Choroid plexus epithelial cell (primary cell): ENCODE results near the gene DTNA.

Source experiments
- DNase-seq: peaks from one replicate; pipeline ENCODE4 v3.0.0-alpha.2; 2010; ENCODE audit warnings: low read depth
- H3K4me3 ChIP-seq: 2 replicates; pipeline ENCODE4 v1.5.1; 2011; ENCODE audit warnings: low read depth, mild to moderate bottlenecking, control low read depth, low read length, moderate library complexity
- CTCF ChIP-seq: conservative IDR thresholded peaks from 2 replicates; pipeline ENCODE4 v1.5.1; 2011; ENCODE audit warnings: low read depth, mild to moderate bottlenecking, control low read depth, inconsistent platforms, low read length, moderate library complexity

DTNA gene

GRCh38 chr18:34760444-34760843 is 50.3 kb downstream of the DTNA start:
- no peak overlapping the region for H3K4me3 ChIP-seq
- TF ChIP-seq CTCF = no peak
- DNase-seq = no peak

DNA sequence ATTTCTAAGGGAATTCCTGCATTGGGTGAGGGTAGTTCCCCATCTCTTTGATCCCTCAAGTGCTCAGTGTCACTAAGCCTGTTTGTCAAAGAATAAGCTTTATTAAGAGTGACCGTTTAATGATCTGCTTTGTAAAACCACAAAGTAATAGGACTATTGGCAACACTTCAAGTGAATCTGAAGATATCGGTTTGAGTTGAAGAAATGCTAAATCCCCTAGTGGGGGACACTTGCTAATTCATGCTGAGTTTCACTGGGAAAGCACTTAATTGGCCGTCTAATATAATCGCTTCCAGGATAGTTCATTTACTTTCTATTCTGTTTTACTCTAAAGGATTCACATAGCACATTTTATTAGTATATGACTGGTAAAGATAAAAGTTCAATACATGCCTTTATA is 54.4 kb downstream of the DTNA start:
- no peak for DNase-seq

GRCh38 chr18:34767601-34768027 is 57.5 kb downstream of the DTNA start:
- DNase-seq = peak; percentile 89
- no peak for TF ChIP-seq CTCF
- H3K4me3 ChIP-seq = no peak overlapping the region

More for the DNA sequence above, 54.4 kb downstream of the DTNA start:
- no peak overlapping the region for H3K4me3 ChIP-seq
- TF ChIP-seq CTCF = no peak

GRCh38 chr18:34771958-34772357 is 61.9 kb downstream of the DTNA start:
- peak; percentile 39 for DNase-seq
- H3K4me3 ChIP-seq = no peak overlapping the region
- no peak for TF ChIP-seq CTCF

DNA sequence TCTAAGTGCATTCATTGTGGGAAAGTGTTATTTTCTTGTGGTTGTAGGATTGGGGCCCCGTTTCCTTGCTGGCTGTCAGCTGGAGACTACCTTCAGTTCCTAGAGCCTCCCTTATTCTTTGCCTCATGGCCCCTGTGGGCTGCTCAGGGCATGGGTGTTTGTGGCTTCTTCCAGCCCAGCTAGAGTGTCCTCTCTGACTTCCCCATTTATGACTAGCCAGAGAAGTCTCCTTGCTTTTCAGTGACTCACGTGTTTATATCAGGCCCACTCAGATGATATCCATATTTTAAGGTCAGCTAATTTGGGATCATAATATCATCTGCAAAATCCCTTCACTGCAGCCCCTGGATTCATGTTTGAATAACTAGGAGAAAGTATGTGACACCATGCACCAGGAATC is 62.8 kb downstream of the DTNA start:
- H3K4me3 ChIP-seq = no peak overlapping the region
- peak; percentile 57 for DNase-seq
- TF ChIP-seq CTCF = no peak

DNA sequence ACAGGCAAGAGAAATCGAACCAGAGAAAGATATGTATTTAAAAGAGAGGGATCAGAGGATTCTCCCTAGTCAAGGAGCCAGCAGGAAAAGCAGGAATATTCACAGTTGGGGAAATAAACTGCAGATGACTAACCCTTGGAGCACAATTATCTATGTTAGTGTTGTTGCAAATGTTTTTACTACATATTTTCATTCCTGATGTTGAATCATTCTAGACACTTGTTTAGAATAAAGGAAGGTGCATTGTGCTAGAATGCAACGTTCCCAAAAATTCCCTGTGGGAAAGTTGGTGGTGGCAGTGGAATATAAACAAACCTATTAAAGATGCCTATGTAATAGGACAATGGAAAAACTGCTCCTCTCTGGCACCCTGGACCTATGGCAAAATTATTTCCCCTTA is 63.3 kb downstream of the DTNA start:
- TF ChIP-seq CTCF = no peak
- no peak for DNase-seq
- H3K4me3 ChIP-seq = no peak overlapping the region

- DNase-seq = peak; percentile 50
- H3K4me3 ChIP-seq = no peak overlapping the region
- no peak for TF ChIP-seq CTCF
Measured at GRCh38 chr18:34773961-34774766, 64.1 kb downstream of the DTNA start.
